MCF 10A (cell line): ENCODE results near the gene SMAD3. TPM values are rescaled to one million over a fixed set of nuclear protein-coding genes. Genes with fewer than 3 reads are reported as not detected.

Source experiments
- BruUV-seq: library from RNA; stranded (reverse); fragments of 400-500 nt; replicated peaks from 2 replicates; lab custom pipeline; 2021; lab: Mats Ljungman, UMichigan
- CTCF ChIA-PET: fragments of 300-600 bp; sonication (Branson Sonifier 250); formaldehyde crosslinking; extraction: SDS; loops from one replicate; lab custom pipeline; 2021; ENCODE audit warnings: antibody characterized with exemption, inconsistent platforms; lab: Yijun Ruan, JAX
- POLR2A ChIA-PET: fragments of 300-600, 350-650 bp; sonication (Branson Sonifier 250); formaldehyde crosslinking; extraction: SDS; loops from one replicate; lab custom pipeline; 2020; ENCODE audit warnings: antibody characterized with exemption, inconsistent platforms; lab: Yijun Ruan, JAX
- DNase-seq: peaks from one replicate; pipeline ENCODE4 v3.0.0-alpha.2; 2018; ENCODE audit not compliant: unreplicated experiment
- H3K27ac Mint-ChIP-seq: one replicate; pipeline ENCODE4 v1.8.0; 2022; ENCODE audit warnings: mild to moderate bottlenecking, low read depth, mixed read lengths; ENCODE audit not compliant: unreplicated experiment
- H3K27me3 Mint-ChIP-seq: one replicate; pipeline ENCODE4 v1.8.0; 2022; ENCODE audit warnings: mixed read lengths; ENCODE audit not compliant: insufficient read depth, unreplicated experiment
- H3K36me3 Mint-ChIP-seq: one replicate; pipeline ENCODE4 v1.8.0; 2022; ENCODE audit warnings: mild to moderate bottlenecking, moderate library complexity, mixed read lengths; ENCODE audit not compliant: insufficient read depth, unreplicated experiment
- H3K4me1 Mint-ChIP-seq: one replicate; pipeline ENCODE4 v1.8.0; 2022; ENCODE audit warnings: mixed read lengths; ENCODE audit not compliant: insufficient read depth, unreplicated experiment
- H3K4me3 Mint-ChIP-seq: one replicate; pipeline ENCODE4 v1.8.0; 2022; ENCODE audit warnings: mild to moderate bottlenecking, moderate library complexity, mixed read lengths; ENCODE audit not compliant: unreplicated experiment
- H3K9me3 Mint-ChIP-seq: one replicate; pipeline ENCODE4 v1.8.0; 2022; ENCODE audit warnings: mixed read lengths; ENCODE audit not compliant: unreplicated experiment
- CTCF ChIP-seq: fragments of 200-600 bp; IDR thresholded peaks from one replicate; pipeline ENCODE4 v1.8.0; 2022; ENCODE audit warnings: antibody characterized with exemption, mild to moderate bottlenecking; ENCODE audit not compliant: unreplicated experiment
- intact Hi-C: fragments of 100-400 bp; cut with micrococcal nuclease; formaldehyde crosslinking; loops from 2 replicates; pipeline ENCODE4 v1.14.1; 2022
- total RNA-seq: library from RNA; stranded (reverse); gene quantifications from 2 replicates; pipeline ENCODE4 v1.2.3, GENCODE V29; 2022

Gene SMAD3
- total RNA-seq, 1 experiment from 2014 or later, result 19.9 TPM

GRCh38 chr15:67038736-67039135, 26.7 kb upstream of the SMAD3 start:
- Mint-ChIP-seq H3K36me3 (no peaks in the 10 kb centered on the region), H3K27ac (no peak overlapping the region), H3K9me3 (no peaks in the 10 kb centered on the region), H3K4me1 (peaks cover 13% of the 10 kb centered on the region), H3K27me3 (no peaks in the 10 kb centered on the region), H3K4me3 (no peak overlapping the region)
- TF ChIP-seq CTCF, result no peak
- POLR2A ChIA-PET, result interaction anchor here (0.6 to 3.1 kb wide), 3 partner anchors 10 to 197 kb away, joined by 3 to 18 read pairs (median 3); no protein-coding TSS in a partner anchor
- BruUV-seq, result no TSS peak
- intact Hi-C loops, result no loop called here
- CTCF ChIA-PET, result no interaction called here
- DNase-seq, result no peak

- no peak for TF ChIP-seq CTCF
- Mint-ChIP-seq H3K36me3 (no peaks in the 10 kb centered on the region), H3K4me3 (no peak overlapping the region), H3K4me1 (peaks cover 19% of the 10 kb centered on the region), H3K27me3 (no peaks in the 10 kb centered on the region), H3K9me3 (no peaks in the 10 kb centered on the region), H3K27ac (no peak overlapping the region)
- POLR2A ChIA-PET, result interaction anchor here (0.7 to 3.1 kb wide), 2 partner anchors 10 to 13 kb away, joined by 3 to 18 read pairs; no protein-coding TSS in a partner anchor
- intact Hi-C loops, result no loop called here
- CTCF ChIA-PET, result no interaction called here
- no TSS peak for BruUV-seq
- peak; percentile 54 for DNase-seq
Measured at GRCh38 chr15:67039384-67040075, 25.9 kb upstream of the SMAD3 start.

- no TSS peak for BruUV-seq
- ChIA-PET POLR2A (no interaction called here), CTCF (no interaction called here)
- intact Hi-C loops, result no loop called here
- no peak for TF ChIP-seq CTCF
- H3K36me3 Mint-ChIP-seq, result no peaks in the 10 kb centered on the region
- no peak overlapping the region for H3K4me3 Mint-ChIP-seq
- H3K9me3 Mint-ChIP-seq, result no peaks in the 10 kb centered on the region
- no peaks in the 10 kb centered on the region for H3K27me3 Mint-ChIP-seq
- H3K4me1 Mint-ChIP-seq, result peaks cover 20% of the 10 kb centered on the region
- no peak overlapping the region for H3K27ac Mint-ChIP-seq
- DNase-seq, result no peak
Measured at GRCh38 chr15:67040277-67040676, 25.1 kb upstream of the SMAD3 start.

GRCh38 chr15:67042551-67043142, 22.8 kb upstream of the SMAD3 start:
- Mint-ChIP-seq H3K36me3 (no peaks in the 10 kb centered on the region), H3K9me3 (no peaks in the 10 kb centered on the region), H3K4me1 (peaks cover 20% of the 10 kb centered on the region), H3K27ac (no peak overlapping the region), H3K27me3 (no peaks in the 10 kb centered on the region), H3K4me3 (no peak overlapping the region)
- DNase-seq, result no peak
- BruUV-seq, result no TSS peak
- intact Hi-C loops, result no loop called here
- TF ChIP-seq CTCF, result no peak
- CTCF ChIA-PET, result interaction anchor here (0.6 to 1.6 kb wide), 3 partner anchors 8 to 179 kb away, joined by 3 to 6 read pairs (median 3); no protein-coding TSS in a partner anchor
- POLR2A ChIA-PET, result interaction anchor here (0.8 to 3.7 kb wide), 8 partner anchors 12 to 182 kb away, joined by 4 to 17 read pairs (median 5); partner anchors contain the start of gene SMAD3
